Cardiac fibroblast (primary cell): Measurements from ENCODE around the gene TMEM254.

Experiments
- DNase-seq, 2 donors: peaks; one replicate each; pipeline versions ENCODE4 v3.0.0 to v3.0.0-alpha.2; 2010; ENCODE audit warnings: low read depth in 2 of 2
- H3K4me3 ChIP-seq, 2 donors: replicated peaks in 1 of 2; 1 replicate in 1 of 2; 2 replicates in 1 of 2; pipeline ENCODE4 v1.5.1; 2011; ENCODE audit warnings: low read depth in 2 of 2, low read length in 2 of 2, mild to moderate bottlenecking in 2 of 2, moderate library complexity in 1 of 2
- TF ChIP-seq, protein P1 (sequence below): IDR thresholded peaks from one replicate; pipeline ENCODE4 v1.5.1; 2011; ENCODE audit warnings: low read depth, mild to moderate bottlenecking, low read length, inconsistent platforms

Gene TMEM254

DNA sequence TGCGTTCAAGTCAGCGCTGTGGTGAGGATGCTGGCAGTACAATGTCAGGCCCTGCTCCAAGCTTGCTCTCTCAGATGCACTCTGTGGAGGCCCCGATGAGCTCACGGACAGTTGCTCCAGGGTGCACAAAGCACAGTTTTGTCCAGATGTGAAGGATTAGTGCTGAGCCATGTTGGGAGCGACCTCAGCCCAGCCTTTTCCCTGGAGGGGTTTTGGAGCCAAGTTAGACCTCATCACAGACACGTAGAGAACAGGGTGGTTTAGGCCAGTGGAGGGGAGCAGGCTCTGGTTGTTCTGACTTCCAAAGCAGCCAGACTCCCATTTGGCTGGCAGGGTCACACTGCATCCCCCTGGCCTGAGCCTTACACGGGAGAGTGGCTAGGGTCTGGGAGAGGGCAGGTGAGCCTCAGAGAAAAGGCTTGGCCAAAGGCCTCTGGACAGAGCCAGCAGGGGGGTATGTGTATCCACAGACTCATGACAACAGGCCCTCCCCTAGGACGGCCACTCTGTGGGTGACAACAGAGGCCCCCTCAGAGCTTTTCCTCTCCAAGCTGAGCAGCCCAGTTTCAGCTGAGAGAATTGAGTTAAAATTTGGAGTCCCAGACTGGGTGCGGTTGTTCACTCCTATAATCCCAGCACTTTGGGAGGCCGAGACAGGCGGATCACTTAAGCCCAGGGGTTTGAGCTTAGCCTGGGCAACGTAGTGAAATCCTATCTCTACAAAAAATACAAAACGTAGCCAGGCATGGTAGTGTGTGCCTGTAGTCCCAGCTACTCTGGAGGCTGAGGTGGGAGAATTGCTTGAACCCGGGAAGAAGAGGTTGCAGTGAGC, 58.8 kb downstream of the TMEM254 start:
- peak; percentile 63 to 74 for DNase-seq
- no peak overlapping the region for H3K4me3 ChIP-seq
- TF ChIP-seq, protein P1, sequence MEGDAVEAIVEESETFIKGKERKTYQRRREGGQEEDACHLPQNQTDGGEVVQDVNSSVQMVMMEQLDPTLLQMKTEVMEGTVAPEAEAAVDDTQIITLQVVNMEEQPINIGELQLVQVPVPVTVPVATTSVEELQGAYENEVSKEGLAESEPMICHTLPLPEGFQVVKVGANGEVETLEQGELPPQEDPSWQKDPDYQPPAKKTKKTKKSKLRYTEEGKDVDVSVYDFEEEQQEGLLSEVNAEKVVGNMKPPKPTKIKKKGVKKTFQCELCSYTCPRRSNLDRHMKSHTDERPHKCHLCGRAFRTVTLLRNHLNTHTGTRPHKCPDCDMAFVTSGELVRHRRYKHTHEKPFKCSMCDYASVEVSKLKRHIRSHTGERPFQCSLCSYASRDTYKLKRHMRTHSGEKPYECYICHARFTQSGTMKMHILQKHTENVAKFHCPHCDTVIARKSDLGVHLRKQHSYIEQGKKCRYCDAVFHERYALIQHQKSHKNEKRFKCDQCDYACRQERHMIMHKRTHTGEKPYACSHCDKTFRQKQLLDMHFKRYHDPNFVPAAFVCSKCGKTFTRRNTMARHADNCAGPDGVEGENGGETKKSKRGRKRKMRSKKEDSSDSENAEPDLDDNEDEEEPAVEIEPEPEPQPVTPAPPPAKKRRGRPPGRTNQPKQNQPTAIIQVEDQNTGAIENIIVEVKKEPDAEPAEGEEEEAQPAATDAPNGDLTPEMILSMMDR = no peak

DNA sequence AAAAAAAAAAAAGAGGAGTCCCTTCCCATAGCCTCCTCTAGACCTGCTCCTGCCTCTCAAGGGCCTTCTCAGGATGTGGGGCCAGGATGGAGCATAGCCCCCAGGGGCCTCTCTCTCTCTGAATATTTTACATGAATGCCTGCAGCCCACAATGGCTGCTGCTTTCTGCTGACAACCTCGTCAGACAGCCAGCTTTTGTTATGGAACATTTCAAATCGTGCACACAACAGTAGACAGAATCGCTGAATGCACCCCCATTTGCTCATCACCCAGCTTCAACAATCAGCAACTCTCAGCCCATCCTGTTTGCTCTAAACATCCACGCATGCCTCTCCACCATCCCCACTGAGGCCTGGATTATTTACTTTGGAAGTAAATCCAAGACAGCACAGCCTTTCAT, 59.5 kb downstream of the TMEM254 start:
- H3K4me3 ChIP-seq = no peak overlapping the region
- TF ChIP-seq, protein P1 = no peak
- no peak for DNase-seq

DNA sequence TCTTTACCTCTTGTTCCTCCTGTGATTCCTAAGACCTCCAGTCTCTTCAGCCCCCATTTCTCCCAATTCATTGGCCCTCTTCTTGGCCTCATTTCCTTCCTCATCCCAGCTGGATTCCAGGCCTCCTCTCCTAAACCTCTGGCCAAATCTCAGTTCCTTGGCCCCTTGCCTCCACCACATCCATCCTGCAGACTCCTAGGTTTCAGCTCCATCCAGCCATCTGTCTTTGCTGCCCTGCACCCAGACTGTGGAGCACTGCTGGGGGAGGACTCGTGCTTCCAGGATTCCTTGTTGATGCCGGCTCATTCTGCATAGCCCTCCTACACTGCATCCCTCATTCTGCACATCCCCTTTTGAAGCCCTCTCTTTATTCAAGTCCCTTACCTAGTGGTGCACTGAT, 60.8 kb downstream of the TMEM254 start:
- TF ChIP-seq, protein P1 = no peak
- H3K4me3 ChIP-seq = no peak overlapping the region
- DNase-seq = no peak

DNA sequence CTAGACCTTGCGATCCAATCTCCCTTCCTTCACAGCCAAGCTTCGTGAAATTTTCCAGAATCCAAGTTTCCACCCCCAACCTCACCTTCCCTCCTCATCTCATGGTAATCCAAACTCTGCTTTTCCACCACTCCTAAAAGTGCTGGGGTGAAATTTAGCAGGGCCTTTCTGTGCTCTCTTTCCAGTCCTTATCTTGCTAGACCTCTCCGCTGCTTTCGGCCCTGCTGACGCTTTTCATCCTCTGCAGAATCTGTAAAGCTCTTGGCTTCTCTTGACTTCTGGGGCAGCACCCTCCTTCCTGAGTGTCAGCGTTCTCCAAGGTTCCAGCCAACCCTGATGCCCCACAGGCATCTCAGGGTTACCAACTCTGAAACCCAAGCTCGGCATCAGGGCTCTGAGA, 61.8 kb downstream of the TMEM254 start:
- DNase-seq = no peak

DNA sequence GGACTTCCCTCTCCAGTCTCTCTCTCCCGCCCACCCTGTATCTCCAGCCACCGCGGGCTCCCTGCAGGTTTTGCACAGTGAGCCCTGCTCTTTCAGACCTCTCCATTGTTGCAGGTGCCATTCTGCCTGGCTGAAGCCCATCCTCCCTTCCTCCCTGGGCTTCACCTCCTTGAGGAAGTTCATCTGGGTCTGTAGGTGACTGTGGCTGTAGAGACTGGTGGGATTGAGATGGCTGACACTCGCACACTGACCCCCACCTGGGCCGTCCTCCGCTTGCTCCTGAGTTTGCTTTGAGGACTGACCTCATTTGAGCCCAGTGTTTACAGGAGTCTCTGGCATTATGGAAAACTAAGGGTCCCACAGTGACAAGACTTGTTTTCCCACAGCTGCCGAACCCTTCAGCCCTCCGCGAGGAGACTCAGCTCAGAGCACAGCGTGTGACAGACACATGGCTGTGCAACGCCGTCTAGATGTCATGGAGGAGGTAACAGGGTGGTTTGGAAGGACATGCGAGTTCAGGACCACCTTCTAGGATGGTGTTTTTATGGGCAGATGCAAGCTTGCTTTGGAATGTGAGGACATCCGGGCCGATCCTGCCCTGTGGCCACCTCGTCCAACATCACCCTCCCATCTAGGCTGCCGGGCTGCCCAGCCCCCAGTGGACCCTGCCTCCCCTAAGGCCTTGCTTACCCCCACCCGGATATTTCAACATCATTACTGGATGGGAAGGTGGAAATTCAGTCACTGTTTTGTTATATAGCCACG, 63.4 kb downstream of the TMEM254 start:
- DNase-seq = no peak
- no peak overlapping the region for H3K4me3 ChIP-seq
- TF ChIP-seq, protein P1 = no peak

More for the DNA sequence above, 61.8 kb downstream of the TMEM254 start:
- H3K4me3 ChIP-seq = no peak overlapping the region
- TF ChIP-seq, protein P1 = no peak
